ENCODE data around the gene NUBP2. TPM values are rescaled to one million over a fixed set of nuclear protein-coding genes. Genes with fewer than 3 reads are reported as not detected.

The NUBP2 gene
- total and polyA plus RNA-seq, 2 experiments from 2014 or later = 79.4 to 175 TPM

DNA sequence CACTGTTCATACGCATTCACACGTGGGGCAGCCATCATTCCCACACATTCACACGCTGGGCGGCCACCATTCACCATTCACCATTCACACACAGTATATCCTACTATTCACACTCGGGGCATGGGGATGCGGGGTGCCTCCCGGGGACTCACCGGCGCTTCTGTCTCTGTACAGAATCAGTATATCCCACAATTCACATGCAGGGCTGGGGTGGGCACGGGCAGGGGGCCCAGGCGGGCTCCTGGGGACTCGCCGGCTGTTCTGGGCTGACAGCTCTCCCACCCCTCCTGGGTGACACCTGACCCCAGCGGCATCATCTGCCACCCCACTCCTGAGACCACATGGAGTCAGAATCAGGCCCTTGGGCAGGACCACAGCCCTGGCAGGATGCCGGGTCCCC lies 21.0 kb upstream of the NUBP2 start (continued):
- TF ChIP-seq, protein P1, sequence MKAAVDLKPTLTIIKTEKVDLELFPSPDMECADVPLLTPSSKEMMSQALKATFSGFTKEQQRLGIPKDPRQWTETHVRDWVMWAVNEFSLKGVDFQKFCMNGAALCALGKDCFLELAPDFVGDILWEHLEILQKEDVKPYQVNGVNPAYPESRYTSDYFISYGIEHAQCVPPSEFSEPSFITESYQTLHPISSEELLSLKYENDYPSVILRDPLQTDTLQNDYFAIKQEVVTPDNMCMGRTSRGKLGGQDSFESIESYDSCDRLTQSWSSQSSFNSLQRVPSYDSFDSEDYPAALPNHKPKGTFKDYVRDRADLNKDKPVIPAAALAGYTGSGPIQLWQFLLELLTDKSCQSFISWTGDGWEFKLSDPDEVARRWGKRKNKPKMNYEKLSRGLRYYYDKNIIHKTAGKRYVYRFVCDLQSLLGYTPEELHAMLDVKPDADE (IDR thresholded peaks at IDR 0.05) = no peak
- TF ChIP-seq EZH2phosphoT487 (IDR thresholded peaks at IDR 0.05; ENCODE audit: unreplicated experiment) (no peak), JUNB (IDR thresholded peaks at IDR 0.05; ENCODE audit: unreplicated experiment) (no peak), POLR2AphosphoS5 (IDR thresholded peaks at IDR 0.05; ENCODE audit: low read depth) (no peak)

DNA sequence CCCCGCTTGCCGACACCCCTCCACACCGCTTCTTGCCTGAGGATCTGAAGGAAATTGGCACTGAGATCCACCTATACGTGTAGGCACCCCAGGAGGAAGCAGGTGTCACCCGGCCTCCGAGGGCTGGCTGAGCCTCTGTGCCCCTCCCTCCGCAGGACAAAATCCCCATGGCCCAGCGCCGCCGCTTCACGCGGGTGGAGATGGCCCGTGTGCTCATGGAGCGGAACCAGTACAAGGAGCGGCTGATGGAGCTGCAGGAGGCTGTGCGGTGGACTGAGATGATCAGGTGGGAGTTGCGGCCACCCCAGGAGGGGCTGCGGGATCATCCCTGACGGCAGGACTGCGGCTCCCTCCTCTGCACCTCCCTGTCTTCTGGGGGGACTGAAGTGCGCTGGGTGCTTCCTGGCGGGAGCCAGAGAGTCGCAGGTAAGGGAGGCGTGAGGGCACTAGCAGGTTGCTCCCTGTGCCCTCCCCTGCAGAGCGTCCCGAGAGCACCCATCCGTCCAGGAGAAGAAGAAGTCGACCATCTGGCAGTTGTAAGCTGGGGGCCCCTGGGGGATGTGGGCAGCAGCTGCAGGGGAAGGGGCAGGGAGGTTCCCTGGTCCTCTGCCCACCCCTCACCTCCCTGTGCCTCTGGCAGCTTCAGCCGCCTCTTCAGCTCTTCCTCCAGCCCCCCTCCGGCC lies 20.4 kb upstream of the NUBP2 start:
- Mint-ChIP-seq H3K36me3 (ENCODE audit: low read depth) (peaks cover 12% of the 10 kb centered on the region), H3K4me3 (no peak overlapping the region), H3K4me1 (no peaks in the 10 kb centered on the region), H3K9me3 (no peaks in the 10 kb centered on the region; the same call in 2 of the 3 replicates), H3K27me3 (ENCODE audit: insufficient read depth, low read depth, poor library complexity) (peaks cover 11% of the 10 kb centered on the region), H3K27ac (no peak overlapping the region)
- 0 out of 2 replicates have a peak, but pooled peaks cover 3% of the 10 kb centered on the region for H3F3A ChIP-seq (replicated peaks; ENCODE audit: low read depth)
- no peaks in the 10 kb centered on the region for H3K27me3 ChIP-seq (ENCODE audit: insufficient read depth)
- no peaks in the 10 kb centered on the region for H3K9me2 ChIP-seq (ENCODE audit: insufficient read depth)
- no peak overlapping the region for H3K4me3 ChIP-seq
- no peak overlapping the region for H3K4me2 ChIP-seq
- H2AFZ ChIP-seq = no peak overlapping the region
- ATAC-seq (no peak), DNase-seq (ENCODE audit: low spot score) (no peak)
- no peak overlapping the region for H3K27ac ChIP-seq (ENCODE audit: low read depth)
- H3K79me2 ChIP-seq (replicated peaks; ENCODE audit: insufficient read depth) = no peaks in the 10 kb centered on the region
- no peaks in the 10 kb centered on the region; the same call in 1 of the 2 replicates for H3K4me1 ChIP-seq (ENCODE audit: insufficient read depth)
- no peaks in the 10 kb centered on the region for H4K20me1 ChIP-seq (replicated peaks; ENCODE audit: insufficient read depth)
- H3K36me3 ChIP-seq (ENCODE audit: insufficient read depth) = no peaks in the 10 kb centered on the region
- TF ChIP-seq EZH2 (IDR thresholded peaks at IDR 0.05; ENCODE audit: low read depth, unreplicated experiment) (no peak), NANOG (IDR thresholded peaks at IDR 0.05; ENCODE audit: borderline replicate concordance) (no peak), JUNB (IDR thresholded peaks at IDR 0.05; ENCODE audit: unreplicated experiment) (no peak), ZNF331 (CRISPR knock-in tag; IDR thresholded peaks at IDR 0.05; ENCODE audit: low read depth) (no peak), CREB1 (CRISPR knock-in tag; IDR thresholded peaks at IDR 0.05; ENCODE audit: low read depth) (no peak)
- TF ChIP-seq, protein P1 (IDR thresholded peaks at IDR 0.05) = no peak
- TF ChIP-seq, protein P2, sequence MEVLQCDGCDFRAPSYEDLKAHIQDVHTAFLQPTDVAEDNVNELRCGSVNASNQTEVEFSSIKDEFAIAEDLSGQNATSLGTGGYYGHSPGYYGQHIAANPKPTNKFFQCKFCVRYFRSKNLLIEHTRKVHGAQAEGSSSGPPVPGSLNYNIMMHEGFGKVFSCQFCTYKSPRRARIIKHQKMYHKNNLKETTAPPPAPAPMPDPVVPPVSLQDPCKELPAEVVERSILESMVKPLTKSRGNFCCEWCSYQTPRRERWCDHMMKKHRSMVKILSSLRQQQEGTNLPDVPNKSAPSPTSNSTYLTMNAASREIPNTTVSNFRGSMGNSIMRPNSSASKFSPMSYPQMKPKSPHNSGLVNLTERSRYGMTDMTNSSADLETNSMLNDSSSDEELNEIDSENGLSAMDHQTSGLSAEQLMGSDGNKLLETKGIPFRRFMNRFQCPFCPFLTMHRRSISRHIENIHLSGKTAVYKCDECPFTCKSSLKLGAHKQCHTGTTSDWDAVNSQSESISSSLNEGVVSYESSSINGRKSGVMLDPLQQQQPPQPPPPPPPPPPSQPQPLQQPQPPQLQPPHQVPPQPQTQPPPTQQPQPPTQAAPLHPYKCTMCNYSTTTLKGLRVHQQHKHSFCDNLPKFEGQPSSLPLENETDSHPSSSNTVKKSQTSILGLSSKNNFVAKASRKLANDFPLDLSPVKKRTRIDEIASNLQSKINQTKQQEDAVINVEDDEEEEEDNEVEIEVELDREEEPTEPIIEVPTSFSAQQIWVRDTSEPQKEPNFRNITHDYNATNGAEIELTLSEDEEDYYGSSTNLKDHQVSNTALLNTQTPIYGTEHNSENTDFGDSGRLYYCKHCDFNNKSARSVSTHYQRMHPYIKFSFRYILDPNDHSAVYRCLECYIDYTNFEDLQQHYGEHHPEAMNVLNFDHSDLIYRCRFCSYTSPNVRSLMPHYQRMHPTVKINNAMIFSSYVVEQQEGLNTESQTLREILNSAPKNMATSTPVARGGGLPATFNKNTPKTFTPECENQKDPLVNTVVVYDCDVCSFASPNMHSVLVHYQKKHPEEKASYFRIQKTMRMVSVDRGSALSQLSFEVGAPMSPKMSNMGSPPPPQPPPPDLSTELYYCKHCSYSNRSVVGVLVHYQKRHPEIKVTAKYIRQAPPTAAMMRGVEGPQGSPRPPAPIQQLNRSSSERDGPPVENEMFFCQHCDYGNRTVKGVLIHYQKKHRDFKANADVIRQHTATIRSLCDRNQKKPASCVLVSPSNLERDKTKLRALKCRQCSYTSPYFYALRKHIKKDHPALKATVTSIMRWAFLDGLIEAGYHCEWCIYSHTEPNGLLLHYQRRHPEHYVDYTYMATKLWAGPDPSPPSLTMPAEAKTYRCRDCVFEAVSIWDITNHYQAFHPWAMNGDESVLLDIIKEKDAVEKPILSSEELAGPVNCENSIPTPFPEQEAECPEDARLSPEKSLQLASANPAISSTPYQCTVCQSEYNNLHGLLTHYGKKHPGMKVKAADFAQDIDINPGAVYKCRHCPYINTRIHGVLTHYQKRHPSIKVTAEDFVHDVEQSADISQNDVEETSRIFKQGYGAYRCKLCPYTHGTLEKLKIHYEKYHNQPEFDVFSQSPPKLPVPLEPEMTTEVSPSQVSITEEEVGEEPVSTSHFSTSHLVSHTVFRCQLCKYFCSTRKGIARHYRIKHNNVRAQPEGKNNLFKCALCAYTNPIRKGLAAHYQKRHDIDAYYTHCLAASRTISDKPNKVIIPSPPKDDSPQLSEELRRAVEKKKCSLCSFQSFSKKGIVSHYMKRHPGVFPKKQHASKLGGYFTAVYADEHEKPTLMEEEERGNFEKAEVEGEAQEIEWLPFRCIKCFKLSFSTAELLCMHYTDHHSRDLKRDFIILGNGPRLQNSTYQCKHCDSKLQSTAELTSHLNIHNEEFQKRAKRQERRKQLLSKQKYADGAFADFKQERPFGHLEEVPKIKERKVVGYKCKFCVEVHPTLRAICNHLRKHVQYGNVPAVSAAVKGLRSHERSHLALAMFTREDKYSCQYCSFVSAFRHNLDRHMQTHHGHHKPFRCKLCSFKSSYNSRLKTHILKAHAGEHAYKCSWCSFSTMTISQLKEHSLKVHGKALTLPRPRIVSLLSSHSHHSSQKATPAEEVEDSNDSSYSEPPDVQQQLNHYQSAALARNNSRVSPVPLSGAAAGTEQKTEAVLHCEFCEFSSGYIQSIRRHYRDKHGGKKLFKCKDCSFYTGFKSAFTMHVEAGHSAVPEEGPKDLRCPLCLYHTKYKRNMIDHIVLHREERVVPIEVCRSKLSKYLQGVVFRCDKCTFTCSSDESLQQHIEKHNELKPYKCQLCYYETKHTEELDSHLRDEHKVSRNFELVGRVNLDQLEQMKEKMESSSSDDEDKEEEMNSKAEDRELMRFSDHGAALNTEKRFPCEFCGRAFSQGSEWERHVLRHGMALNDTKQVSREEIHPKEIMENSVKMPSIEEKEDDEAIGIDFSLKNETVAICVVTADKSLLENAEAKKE (CRISPR knock-in tag; IDR thresholded peaks at IDR 0.05) = no peak
- TF ChIP-seq, protein P3, sequence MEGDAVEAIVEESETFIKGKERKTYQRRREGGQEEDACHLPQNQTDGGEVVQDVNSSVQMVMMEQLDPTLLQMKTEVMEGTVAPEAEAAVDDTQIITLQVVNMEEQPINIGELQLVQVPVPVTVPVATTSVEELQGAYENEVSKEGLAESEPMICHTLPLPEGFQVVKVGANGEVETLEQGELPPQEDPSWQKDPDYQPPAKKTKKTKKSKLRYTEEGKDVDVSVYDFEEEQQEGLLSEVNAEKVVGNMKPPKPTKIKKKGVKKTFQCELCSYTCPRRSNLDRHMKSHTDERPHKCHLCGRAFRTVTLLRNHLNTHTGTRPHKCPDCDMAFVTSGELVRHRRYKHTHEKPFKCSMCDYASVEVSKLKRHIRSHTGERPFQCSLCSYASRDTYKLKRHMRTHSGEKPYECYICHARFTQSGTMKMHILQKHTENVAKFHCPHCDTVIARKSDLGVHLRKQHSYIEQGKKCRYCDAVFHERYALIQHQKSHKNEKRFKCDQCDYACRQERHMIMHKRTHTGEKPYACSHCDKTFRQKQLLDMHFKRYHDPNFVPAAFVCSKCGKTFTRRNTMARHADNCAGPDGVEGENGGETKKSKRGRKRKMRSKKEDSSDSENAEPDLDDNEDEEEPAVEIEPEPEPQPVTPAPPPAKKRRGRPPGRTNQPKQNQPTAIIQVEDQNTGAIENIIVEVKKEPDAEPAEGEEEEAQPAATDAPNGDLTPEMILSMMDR (conservative IDR thresholded peaks at IDR 0.05; ENCODE audit: low read depth in 2 of 2) = no peak
